Suprapubic skin (tissue), 4 donors: Measurements from ENCODE around the gene PRR32. TPM values are rescaled to one million over a fixed set of nuclear protein-coding genes. Genes with fewer than 3 reads are reported as not detected.

Experiments used
- DNase-seq, 2 donors: peaks; one replicate each; pipeline ENCODE4 v3.0.0-alpha.2; 2019; ENCODE audit warnings: low spot score in 2 of 2
- H3K27ac ChIP-seq: fragments of 200-600 bp; sonication (generic); one replicate; pipeline ENCODE4 v1.5.1; 2019
- H3K27me3 ChIP-seq: fragments of 200-600 bp; sonication (generic); one replicate; pipeline ENCODE4 v1.5.1; 2019
- H3K36me3 ChIP-seq: fragments of 200-600 bp; sonication (generic); one replicate; pipeline ENCODE4 v1.5.1; 2019
- H3K4me1 ChIP-seq: fragments of 200-600 bp; sonication (generic); one replicate; pipeline ENCODE4 v1.5.1; 2019
- H3K4me3 ChIP-seq: fragments of 200-600 bp; sonication (generic); one replicate; pipeline ENCODE4 v1.5.1; 2019; ENCODE audit warnings: mild to moderate bottlenecking
- H3K9me3 ChIP-seq: fragments of 200-600 bp; sonication (generic); one replicate; pipeline ENCODE4 v1.5.1; 2019
- EP300 ChIP-seq: sonication (generic); formaldehyde crosslinking; IDR thresholded peaks from one replicate; pipeline ENCODE4 v1.6.1; 2017; ENCODE audit warnings: antibody characterized with exemption
- POLR2A ChIP-seq, 2 donors: fragments of 450-650 bp; IDR thresholded peaks; one replicate each; pipeline ENCODE4 v1.6.1; 2017; ENCODE audit warnings: antibody characterized with exemption in 2 of 2, mild to moderate bottlenecking in 2 of 2, moderate library complexity in 2 of 2
- POLR2AphosphoS5 ChIP-seq, 3 donors: sonication (generic); formaldehyde crosslinking; IDR thresholded peaks; one replicate each; pipeline ENCODE4 v1.6.1; 2017; ENCODE audit warnings: antibody characterized with exemption in 3 of 3
- WGBS: methylation state at CpG from one replicate; pipeline ENCODE4 v1.1.5; 2018; 5-methylcytosine and 5-hydroxymethylcytosine counted together
- total RNA-seq, 4 donors: library from RNA; depleted of rRNA; stranded (reverse); fragments of >200 nt; gene quantifications; one replicate each; pipeline ENCODE4 v1.1.0, GENCODE V29; 2016
- TF ChIP-seq, protein P1 (sequence below), 2 donors: fragments of 200-600 bp in 1 of 2; fragments of 450-650 bp in 1 of 2; sonication (generic) in 1 of 2; IDR thresholded peaks; one replicate each; pipeline ENCODE4 v1.5.1; 2016 to 2019; ENCODE audit warnings: antibody characterized with exemption in 2 of 2, mild to moderate bottlenecking in 1 of 2, moderate library complexity in 1 of 2

The PRR32 gene
- total RNA-seq, 4 donors from 2014 or later = not detected

DNA sequence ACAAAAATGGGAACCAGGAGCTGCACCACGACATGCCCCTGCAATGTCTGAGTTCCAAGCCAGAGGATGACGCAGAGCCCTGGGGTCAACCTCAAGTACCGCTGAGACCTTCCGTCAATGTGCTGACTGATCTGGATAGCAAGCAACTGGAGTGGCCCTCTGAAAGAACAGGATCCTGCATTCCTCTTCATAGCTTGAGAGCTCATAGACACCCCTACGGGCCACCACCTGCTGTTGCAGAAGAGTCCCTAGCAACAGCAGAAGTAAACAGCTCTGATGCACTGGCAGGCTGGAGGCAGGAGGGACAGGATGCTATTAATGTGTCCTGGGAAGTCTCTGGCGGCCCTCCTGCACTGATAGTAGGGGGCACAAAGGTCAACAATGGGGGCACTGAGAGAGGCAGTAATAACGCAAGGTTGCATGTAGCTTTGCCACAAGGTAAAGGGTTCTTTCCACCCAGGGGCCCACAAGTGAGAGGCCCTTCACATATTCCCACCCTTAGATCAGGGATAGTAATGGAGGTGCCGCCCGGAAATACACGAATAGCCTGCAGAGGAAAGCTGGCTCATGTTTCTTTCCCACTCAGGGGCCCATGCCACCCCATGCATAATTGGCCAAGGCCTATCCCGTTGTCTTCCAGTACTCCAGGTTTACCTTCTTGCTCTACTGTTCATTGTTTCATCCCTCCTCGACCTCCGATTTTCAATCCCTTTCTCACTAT, 1.3 kb downstream of the PRR32 start:
- no peak for DNase-seq
- Histone ChIP-seq H3K4me1 (no peaks in the 10 kb centered on the region), H3K27me3 (no peaks in the 10 kb centered on the region), H3K4me3 (no peak overlapping the region), H3K27ac (no peak overlapping the region), H3K36me3 (no peaks in the 10 kb centered on the region), H3K9me3 (no peaks in the 10 kb centered on the region)
- TF ChIP-seq EP300 (no peak), POLR2A (IDR thresholded peaks at IDR 0.05) (no peak), POLR2AphosphoS5 (IDR thresholded peaks at IDR 0.05) (no peak)
- TF ChIP-seq, protein P1, sequence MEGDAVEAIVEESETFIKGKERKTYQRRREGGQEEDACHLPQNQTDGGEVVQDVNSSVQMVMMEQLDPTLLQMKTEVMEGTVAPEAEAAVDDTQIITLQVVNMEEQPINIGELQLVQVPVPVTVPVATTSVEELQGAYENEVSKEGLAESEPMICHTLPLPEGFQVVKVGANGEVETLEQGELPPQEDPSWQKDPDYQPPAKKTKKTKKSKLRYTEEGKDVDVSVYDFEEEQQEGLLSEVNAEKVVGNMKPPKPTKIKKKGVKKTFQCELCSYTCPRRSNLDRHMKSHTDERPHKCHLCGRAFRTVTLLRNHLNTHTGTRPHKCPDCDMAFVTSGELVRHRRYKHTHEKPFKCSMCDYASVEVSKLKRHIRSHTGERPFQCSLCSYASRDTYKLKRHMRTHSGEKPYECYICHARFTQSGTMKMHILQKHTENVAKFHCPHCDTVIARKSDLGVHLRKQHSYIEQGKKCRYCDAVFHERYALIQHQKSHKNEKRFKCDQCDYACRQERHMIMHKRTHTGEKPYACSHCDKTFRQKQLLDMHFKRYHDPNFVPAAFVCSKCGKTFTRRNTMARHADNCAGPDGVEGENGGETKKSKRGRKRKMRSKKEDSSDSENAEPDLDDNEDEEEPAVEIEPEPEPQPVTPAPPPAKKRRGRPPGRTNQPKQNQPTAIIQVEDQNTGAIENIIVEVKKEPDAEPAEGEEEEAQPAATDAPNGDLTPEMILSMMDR (IDR thresholded peaks at IDR 0.05) = no peak
- 71% methylated on average over 13 of the region's 13 CpGs for WGBS

DNA sequence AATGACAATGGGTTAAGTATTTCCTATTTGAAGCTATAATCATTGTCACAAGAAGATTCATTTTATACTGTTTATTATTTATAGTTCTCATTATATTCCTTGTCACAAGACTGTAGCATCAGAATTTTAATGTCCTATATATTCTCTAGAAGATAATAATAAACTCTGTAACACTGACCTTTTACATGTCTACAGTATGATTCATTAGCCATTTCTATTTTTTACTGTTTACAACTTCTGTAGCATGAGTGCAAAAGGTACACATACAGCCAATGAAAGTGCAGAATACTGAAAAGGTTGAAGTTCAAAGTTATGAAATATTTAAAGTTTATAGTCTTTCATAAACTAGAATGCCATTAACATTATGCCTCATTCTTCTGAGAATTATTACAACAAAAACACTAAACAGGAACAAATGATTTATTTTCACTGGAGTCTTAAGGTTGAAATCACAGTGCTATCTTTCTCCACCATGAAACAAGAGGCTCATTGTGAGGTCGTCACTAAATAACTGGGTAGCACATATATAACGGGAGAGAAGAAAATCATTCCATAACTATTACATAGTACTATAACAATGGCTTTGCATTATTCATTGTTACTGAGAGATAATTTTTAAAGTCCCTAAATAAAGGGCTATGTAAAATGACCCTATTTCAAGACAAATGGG, 4.9 kb downstream of the PRR32 start:
- H3K4me1 ChIP-seq = no peaks in the 10 kb centered on the region
- no peaks in the 10 kb centered on the region for H3K27me3 ChIP-seq
- H3K27ac ChIP-seq = no peak overlapping the region
- H3K9me3 ChIP-seq = no peaks in the 10 kb centered on the region
- 41% methylated on average over 2 of the region's 2 CpGs for WGBS
- H3K36me3 ChIP-seq = no peaks in the 10 kb centered on the region
- no peak for DNase-seq
- TF ChIP-seq EP300 (no peak), POLR2AphosphoS5 (IDR thresholded peaks at IDR 0.05) (no peak), POLR2A (IDR thresholded peaks at IDR 0.05) (no peak)
- TF ChIP-seq, protein P1 (IDR thresholded peaks at IDR 0.05) = no peak
- H3K4me3 ChIP-seq = no peak overlapping the region

DNA sequence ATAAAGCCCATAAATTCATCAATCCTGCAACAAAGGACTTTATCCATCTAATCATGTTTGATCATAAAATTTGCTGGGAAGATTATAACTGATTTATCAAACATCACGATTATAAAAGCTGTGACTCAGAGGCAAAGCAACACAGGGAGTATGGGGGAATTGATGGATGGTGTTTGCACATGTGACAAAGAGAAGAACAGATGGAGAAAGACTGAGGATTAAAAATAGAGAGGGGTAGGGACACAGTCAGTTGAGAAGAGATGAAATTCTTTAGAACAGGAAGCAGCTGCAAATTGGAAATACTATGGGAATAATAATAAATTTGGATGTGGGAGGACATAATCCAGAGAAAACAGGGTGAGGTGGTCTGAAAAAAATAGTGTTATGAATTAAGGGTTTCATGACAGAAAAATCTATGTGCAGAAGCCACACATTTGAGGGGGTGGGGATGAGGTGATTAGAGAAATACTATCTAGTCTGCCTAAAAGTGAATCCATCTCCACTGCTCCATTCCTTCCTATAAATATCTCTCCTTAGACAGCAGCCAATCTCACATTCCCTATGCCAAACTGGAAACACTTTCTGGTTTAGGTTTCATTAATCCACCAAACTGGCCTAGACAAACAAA, 6.2 kb downstream of the PRR32 start:
- no peaks in the 10 kb centered on the region for H3K9me3 ChIP-seq
- H3K27ac ChIP-seq = no peak overlapping the region
- H3K27me3 ChIP-seq = no peaks in the 10 kb centered on the region
- no peaks in the 10 kb centered on the region for H3K36me3 ChIP-seq
- no peak for DNase-seq
- WGBS = 27% methylated on average over 1 of the region's 1 CpG
- TF ChIP-seq, protein P1 (IDR thresholded peaks at IDR 0.05) = no peak
- TF ChIP-seq POLR2A (IDR thresholded peaks at IDR 0.05) (no peak), EP300 (no peak), POLR2AphosphoS5 (IDR thresholded peaks at IDR 0.05) (no peak)
- H3K4me3 ChIP-seq = no peak overlapping the region
- no peaks in the 10 kb centered on the region for H3K4me1 ChIP-seq

DNA sequence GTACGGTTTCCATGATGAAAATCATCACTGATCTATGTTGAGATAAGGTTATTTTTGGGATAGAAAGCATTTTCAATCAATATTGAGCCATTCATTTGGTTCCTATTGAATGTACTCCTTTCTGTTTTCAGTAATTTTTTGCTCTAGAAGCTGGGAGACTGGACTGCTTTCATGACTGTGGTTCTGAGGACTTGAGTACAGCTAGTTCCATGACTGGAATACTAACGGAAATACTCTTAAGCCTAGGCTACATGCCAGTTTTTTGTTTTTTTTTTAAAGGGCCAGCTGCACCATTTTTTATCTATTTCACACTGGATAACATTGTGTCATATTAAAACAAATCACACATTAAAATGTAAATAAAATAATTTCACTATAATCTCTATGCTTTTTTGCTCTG, 16.7 kb downstream of the PRR32 start:
- no peak overlapping the region for H3K4me3 ChIP-seq
- H3K9me3 ChIP-seq = no peaks in the 10 kb centered on the region
- no peak for DNase-seq
- WGBS = 14% methylated on average over 2 of the region's 2 CpGs
- no peaks in the 10 kb centered on the region for H3K27me3 ChIP-seq
- TF ChIP-seq, protein P1 (IDR thresholded peaks at IDR 0.05) = no peak
- TF ChIP-seq EP300 (no peak), POLR2A (IDR thresholded peaks at IDR 0.05) (no peak)
- H3K36me3 ChIP-seq = no peaks in the 10 kb centered on the region
- no peaks in the 10 kb centered on the region for H3K4me1 ChIP-seq
- H3K27ac ChIP-seq = no peak overlapping the region

DNA sequence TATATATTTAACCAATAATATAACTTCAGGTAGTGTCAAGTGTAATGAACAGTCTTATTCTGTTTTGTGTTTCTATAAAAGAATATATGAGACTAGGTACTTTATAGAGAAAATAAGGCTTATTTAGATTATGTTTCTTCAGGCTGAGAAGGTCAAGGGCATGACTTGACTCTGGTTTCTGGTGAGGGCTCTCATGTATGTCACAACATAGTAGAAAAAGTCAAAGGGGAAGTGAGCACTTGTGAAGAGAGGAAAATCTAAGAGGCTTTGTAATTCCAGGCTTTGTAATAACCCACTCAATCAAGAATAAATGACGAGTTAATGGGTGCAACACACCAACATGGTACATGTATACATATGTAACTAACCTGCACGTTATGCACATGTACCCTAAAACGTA, 27.6 kb downstream of the PRR32 start:
- H3K27me3 ChIP-seq = no peaks in the 10 kb centered on the region
- H3K36me3 ChIP-seq = no peaks in the 10 kb centered on the region
- WGBS = 51% methylated on average over 3 of the region's 3 CpGs
- H3K27ac ChIP-seq = no peak overlapping the region
- no peak overlapping the region for H3K4me3 ChIP-seq
- TF ChIP-seq, protein P1 (IDR thresholded peaks at IDR 0.05) = no peak
- no peak for TF ChIP-seq POLR2A (IDR thresholded peaks at IDR 0.05)
- TF ChIP-seq EP300 = no peak
- no peak for TF ChIP-seq POLR2AphosphoS5 (IDR thresholded peaks at IDR 0.05)
- H3K4me1 ChIP-seq = no peaks in the 10 kb centered on the region
- DNase-seq = no peak
- H3K9me3 ChIP-seq = no peaks in the 10 kb centered on the region
